GM19328 (cell line): ENCODE data around the gene ZDHHC14.

Source experiments
- ATAC-seq: cut with Tn5 transposase; IDR thresholded peaks from one replicate; pipeline ENCODE4 v1.9.1; 2021; ENCODE audit warnings: mild to moderate bottlenecking, moderate library complexity; ENCODE audit not compliant: unreplicated experiment

Gene ZDHHC14

DNA sequence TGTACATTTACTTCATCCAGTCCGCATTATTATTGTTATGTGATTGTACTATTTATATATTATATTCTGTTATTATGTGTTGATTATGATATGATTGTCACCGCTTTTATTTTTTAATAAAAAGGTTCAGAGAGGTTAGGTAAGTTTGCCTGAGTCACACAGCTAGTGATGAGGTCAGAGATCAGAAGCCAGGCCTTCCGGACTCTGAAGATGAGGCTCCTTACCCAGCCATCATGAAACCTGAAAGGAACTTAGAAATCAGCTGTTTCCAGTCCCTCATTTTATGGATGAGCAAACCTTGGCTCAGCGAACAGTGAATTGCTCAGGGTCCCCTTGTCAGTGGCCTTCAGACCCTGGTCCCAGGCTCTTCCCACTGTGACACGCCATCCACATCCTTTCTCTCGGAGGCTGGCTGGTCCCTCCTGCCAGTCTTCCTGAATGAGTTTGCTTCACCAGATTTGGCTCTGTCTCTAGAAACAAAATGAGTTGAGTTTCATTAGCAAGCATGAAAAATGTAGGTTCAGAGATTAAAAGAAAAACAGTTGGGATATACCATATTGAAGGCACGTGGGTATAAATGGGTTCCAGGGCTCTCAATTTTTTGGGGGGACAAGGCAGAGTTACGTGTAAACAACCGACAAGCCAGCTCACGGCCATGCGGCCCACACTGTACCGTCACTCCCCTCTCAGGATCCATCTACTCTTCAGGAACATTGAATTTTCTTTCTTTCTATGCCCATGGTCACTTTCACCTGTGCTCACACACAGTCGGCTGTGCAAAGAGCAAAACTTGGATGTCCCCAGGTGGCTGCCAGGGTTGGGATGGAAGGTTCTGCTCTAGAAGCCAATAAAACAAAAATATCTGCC lies 132.9 kb downstream of the ZDHHC14 start:
- ATAC-seq, result no peak

DNA sequence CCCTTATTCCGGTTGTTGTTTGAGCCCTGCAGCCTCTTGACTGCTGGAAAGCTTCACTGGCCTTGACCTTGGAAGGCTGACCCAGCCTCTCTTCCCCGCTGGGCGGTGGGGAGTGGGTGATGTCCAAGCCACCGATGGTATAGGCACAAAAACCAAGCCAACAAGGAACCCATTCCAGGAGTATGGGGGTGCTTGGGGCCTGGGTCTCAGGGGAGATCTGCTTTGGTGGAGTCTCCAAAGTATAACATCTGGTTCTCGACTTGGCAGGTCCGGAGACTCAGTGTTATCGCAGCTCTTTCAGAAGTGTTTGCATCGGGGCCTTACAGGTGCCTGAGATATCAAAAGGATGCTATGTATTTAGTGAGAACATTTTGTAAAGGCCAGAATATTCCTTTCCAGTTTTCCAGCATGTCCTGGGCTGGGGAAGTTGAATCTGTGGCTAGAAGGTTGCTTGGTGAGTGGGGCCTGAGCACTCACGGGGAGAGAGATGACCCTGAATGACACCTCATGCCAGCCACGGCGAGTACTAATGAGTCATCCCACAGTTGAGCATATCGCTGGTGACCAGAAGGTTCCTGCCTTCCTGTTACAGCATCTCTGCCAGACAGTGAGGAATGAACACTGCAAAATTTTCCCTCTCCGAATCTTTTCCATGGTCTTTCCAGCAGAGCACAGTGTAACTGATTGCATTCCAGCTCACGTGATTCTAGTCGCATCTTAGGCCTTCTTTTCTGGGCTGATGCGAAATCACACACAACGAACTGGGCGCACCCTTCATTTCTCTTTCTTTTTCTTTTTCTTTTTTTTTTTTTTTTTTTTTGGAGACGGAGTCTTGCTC lies 133.9 kb downstream of the ZDHHC14 start:
- no peak for ATAC-seq

DNA sequence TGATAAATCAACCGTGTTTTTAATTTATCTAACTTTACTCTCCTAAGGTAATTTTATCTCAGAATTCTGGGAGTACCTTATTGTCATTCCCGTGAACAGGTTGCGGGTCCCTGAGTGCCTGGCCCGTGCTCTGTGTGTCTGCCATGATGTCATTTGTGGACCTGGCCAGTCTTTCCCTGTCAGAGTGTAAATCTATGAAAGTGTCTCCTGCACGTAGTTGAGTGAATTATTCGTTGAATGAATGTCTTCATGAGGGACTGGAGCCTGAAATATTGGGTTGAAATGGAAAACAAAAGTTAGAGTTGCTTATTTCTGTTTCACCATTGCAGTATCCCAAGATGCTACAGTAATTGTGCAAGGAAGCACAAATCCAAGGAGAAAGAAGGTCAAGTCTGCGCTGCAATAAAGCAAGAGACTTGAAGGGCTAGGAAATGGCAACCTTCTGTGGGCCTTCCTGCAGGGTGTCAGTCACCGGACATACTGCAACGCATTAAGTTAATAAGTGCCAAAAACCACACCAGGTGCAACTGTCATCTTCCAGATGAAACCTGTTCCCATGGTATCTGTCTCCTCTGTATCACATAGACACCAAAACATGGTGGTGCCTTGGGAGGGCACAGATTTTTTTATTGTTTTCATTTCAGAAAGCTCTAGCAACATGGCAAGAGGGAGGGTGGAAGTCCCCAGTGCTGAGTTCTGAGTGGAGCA lies 135.5 kb downstream of the ZDHHC14 start:
- no peak for ATAC-seq

DNA sequence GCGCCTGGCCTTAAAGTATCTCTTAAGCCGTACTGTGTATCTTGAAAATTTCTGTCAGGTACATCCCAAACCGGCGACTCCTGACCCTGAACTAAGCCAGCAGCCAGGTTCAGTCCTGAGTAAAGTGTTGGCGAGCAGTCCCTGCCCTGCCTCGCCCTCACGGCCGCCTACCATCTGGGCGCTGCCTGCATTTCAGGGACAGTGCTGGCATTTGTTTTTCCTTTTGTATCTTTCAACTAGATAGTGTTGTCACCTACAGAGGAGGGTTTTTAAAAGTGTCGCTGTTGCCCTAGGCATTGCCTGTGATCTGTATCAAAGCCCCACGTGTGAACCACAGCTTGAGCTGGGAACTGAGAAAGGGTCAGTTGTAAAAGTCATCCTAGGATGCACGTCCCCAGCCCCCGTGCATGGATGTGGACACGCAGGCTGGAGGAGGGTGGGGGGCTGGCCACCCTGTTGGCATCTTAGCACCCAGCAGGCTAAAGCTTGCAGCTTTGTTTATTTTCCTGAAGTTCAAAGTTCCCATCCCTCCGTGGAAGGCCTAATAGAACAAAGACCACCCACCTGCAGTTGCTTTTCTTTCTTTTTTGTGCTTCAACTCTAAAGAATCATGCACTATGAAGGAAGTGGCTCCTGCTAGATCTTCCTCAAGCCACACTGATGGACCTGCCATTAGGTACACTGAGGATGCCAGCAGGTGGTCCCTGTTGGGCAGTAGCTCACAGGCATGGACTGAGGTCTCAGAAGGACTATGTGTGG lies 136.8 kb downstream of the ZDHHC14 start:
- no peak for ATAC-seq

DNA sequence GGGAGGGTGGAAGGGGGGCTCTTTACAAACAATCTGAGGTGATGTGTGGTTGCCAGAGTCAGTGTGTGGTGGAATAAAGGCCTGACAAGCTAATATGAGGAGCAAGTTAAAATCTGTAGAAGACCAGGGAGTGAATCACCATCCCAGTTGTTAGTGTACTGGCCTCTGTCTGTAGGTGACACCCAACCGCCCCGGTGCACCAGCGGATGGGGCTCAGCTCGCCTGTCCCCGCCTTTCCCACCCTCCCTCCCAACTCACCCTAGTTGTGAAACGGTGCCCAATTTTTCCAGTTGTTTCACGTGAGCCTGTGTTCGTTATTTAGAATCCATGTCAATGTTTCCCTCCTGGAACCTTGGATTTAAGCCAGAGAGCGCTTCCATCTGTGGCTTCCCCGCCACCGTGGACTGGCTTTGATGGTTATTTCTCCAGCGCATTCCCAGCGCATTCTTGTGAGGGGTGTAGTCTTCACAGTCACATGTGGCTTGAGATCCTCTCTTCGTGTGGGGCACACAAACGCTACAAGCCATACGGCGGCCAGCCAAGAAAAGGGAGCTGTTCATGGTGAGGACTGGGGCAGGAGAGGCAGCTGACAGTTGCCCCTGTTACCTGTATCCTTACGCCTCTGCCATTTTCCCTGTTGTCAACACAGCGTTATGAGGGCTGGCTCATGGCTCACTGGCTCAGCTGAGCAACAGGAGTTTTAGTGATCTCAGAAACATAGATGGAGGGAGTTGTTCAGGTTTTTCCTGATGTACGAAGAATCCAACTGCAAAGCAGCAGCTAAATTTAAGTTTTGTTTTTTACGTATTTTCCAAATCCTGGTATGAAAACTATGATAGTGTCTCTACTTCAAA lies 137.6 kb downstream of the ZDHHC14 start:
- ATAC-seq, result no peak

DNA sequence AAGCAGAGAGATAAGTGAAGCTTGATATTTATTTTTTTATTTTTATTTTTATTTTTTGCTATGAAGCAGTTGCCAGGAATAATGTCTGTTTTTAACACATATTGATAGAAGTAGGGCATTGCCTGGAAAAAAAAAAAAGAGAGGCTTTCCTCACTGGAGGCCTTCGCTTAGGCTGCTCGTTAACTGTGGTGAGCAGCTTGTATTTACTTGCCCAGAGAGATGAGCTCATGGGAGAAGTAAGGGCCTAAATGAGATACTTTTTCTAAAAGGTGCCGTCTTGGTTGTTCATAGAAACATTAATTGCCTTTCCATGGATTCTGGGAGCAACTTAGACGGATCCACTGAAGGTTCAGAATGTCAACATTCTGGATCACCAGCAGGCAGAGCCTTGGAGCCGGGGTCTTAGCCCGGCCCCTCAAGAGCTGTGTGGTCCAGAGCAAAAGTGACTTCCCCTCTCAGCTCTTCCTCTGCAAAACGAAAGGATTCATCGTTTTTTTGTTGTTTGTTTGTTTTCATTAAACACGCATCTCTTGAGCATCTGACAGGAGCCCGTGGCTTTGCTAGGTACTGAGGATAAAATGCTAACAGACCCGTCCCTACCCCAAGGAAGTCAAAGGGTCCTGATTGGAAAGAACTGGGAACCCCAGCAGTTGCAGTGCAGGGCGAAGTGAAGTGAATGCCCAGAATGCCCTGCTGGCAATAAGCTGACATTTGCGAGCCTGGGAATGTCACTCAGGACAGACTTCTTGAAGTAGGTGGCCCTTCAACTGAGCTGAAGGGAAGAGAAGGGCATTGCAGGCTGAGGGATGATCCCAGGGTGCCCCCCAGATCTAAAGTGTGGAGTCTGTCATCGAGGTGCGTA lies 138.5 kb downstream of the ZDHHC14 start:
- ATAC-seq, result no peak

DNA sequence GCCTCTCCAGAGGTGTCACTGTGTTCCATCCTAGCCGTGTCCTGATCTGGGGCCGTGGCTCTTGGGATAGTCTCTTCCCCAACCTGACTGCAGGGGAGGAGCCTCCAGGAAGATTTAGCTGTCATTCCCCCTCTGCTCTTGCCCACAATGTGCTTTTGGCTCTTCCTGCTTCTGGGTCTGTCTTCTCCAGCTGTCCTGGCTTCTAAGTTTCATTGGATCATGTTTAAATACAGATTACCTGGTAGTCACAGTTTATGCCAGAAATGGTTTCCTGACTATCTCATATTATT lies 139.1 kb downstream of the ZDHHC14 start:
- ATAC-seq, result no peak

DNA sequence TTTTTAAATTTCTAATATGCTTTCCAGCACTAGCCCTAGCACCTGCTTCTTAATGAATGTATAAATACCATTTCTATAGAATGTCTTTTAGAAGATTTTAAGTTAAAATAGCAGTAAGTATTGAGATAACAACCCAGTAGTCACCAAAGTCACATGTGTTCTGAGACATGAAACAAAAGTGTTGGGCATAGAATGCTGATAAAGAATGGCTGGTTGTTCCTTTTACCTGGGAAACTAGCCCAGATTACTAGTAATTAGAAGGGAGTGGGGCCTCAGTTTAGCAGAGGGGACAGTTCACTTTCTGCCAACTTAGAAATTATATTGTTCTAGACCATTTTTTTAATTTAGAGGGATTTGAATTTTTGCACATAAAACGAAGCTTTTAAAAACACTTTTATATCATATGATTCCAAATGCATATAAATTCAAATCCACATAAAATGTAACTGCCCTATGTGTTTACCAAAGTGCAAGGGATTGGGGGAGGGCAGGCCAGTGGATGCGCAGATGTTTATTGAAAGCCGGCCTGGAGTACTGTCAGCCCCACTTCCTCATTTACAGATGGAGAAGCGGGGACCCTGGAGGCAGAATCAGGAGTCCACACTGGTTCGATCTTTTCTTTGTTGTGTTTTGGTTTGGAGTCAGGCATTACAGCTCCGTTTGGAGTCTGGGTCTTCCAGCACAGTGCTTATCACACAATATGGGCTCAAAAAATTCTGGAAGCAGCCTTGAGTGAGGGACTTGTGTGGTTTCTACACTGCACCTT lies 139.8 kb downstream of the ZDHHC14 start:
- ATAC-seq, result no peak

DNA sequence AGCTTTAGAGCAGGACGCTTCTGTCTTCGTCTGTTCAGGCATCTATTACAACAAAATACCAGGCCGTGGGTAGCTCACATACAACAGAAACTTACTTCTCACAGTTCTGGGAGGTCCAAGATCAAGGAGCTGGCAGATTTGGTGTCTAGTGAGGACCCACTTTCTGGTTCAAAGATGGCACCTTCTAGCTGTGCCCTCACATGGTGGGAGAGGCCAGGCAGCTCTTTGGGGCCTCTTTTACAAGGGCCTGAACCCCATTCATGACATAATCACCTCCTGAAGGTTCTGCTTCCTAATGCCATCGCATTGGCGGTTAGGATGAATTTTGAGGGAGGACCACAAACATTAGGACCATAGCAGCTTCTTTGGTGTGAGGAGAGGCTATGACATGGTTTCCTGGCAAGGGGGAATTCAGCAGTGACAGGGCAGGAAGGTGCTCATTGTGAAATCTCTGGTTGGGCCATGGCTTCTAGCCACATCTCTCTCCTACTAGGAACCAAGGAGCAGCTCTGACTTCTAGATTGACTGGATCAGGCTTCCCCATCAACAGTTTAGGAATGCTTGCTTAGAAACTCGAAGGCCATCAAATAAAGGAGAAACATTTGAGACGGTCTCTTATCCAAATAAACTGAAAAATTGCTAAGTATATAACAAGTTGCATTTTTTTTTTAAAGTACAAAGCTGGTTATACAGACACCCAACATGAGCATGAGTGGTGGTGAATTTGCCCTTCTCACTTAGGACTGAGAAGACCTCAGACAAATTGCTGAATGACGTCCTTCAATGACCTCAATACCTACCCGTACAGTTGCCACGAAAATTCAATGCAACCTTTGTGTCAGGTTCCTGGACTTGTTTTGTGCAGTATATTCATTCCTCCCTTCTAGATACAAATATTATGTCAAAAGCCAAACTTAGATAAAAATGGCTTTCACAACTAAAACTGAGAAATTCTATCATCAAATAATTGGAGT lies 140.7 kb downstream of the ZDHHC14 start:
- no peak for ATAC-seq

DNA sequence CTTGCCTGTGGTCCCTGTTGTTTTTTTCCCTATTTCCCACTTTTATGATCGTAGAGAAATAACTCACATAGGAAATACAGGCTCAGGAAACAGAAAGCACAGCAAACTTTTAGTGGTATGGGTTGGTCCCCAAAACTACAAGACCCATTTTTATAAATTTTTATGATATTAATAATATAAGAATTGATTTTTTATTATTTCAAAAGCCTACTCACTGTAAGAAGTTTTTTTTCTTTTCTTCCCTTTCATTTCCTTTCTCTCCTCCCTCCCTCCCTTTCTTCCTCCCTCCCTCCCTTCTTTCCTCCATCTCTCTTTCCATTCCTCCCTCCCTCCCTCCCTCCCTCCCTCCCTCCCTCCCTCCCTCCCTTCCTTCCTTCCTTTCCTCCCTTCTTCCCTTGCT lies 141.5 kb downstream of the ZDHHC14 start:
- no peak for ATAC-seq

DNA sequence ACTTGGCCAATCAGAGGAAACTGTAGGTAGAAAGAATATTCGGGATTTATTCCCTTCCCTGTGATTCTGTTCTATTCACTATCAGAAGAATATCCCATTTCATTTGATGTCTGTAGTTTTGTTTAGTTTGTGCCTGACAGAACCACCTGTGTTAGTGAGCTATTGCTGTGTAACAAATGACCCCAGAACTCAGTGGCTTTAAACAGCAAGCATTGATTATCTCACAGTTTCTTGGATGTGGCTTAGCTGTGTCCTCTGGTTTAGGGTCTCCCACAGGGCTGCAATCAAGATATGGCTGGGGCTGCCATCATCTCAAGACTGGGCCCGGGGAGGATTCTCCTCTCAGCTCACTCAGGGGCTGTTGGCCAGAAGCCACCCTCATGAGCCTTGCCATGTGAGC lies 143.7 kb downstream of the ZDHHC14 start:
- ATAC-seq, result no peak

DNA sequence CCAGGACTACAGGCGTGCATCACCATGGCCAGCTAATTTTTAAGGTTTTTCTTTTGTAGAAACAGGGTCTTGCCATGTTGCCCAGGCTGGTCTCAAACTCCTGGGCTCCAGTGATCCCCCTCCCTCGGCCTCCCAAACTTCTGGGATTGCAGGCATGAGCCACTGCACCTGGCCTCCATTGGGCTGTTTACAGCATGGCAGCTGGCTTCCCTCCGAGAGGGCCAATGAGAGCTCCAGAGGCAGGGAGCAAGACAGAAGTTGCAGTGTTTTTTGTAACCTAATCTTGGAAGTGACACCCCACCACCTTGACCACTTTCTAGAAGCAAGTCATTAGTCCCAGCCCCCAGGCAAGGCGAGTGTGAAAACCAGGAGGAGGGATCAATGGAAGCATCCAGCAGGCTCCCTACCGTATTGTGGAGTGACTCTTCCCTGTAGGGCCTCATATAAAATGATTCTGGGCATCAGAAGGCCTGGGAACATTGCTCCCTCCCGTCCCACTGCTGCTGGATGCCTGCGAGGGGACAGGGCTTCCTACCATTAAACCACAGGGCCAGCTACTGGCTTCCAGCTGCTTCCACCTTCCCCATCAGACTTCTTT lies 144.4 kb downstream of the ZDHHC14 start:
- no peak for ATAC-seq

DNA sequence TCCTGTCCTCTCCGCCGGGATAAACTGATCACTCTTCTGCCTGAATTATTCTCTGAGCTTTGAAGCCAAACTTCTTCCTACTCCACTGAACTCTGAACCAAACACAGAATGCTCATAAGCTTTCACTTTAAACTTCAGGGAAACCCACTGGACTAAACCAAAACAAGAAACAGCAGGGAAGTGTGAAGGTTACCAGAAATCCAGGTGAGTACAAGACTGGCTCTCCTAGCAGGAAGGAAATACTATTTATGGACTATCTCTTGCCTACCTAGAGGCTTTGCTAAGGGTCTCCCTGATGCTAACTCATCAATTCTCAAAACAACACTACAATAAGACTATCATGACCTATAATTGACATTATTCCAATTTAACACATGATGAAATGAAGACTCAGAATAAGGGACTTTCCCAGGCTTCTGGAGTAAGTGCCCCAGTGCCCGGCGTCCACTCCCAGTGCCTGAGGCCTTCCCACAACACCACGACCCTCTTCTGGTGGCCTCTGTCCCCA lies 145.0 kb downstream of the ZDHHC14 start:
- ATAC-seq, result no peak

DNA sequence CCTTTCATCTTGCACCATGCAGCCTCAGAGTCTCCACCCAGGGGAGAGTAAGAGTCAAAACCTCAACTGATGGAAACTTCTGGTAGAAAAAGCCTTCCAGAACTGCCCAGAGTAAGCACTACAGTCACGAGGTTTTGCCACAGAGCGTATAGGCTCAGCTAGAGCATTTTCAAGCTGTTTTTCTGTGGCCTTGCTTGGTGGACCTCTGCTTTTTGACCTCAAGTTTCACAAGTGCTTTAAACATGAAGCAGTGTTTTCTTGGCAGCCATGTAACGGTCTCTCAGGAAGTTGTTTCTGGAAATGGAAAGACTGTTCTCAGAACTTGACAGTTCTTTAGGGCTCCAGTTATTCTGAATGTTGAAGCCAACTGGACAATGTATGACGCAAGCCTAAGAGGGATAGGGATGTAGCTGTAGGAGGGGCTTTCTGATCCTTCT lies 146.5 kb downstream of the ZDHHC14 start:
- ATAC-seq, result peak; percentile 69

DNA sequence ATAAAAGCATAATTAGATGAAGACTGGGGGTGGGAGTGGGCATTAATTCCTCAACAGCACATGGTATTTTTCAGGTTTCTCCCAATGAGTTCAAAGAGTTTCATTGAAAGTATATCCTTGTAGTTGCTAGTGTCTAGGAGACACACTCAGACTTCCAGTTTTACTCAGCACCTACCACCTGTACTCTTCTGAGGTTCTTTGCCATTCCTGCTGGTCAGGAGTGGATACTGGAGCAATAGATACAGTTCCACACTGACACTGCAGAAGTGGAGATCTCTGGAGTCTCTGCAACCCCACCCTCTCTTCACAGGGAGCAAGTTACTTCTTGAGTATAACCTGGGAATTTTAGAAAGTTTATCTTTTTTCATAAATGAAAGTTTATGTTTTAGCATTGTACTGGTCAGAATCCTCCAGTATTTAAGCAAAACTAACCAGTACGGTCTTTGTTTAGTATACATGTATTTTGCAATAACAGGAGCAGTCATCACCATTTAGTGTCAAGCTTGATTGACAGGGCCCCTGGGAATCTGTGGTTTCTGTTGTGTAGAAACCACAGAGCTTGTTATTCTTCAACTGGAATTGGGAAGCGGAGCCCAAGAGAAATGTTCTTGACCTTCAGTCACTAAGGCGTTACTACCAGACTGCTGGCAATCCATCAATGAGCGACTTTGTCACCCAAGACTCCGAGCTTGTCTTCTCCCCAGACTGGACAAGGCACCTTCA lies 148.1 kb downstream of the ZDHHC14 start:
- ATAC-seq, result no peak

DNA sequence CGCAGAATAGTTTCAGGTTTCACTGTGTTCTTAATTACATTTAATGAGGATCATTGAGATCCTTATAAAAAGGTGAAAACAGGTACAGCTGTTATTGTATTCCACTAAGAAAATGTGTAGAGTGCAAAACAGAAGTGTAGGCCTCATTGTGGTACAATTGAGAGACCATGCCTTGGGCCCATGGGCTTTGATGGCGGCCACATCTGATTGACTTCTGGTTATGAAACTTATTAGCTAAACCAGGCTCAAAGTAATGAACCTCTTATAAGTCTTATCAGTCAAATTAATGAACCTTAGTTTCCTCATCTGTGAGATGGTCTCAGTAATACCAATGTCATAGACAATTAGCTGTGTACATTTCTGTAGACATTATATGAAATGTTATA lies 148.7 kb downstream of the ZDHHC14 start:
- no peak for ATAC-seq
